ENCODE data around the gene RPS23.

DNA sequence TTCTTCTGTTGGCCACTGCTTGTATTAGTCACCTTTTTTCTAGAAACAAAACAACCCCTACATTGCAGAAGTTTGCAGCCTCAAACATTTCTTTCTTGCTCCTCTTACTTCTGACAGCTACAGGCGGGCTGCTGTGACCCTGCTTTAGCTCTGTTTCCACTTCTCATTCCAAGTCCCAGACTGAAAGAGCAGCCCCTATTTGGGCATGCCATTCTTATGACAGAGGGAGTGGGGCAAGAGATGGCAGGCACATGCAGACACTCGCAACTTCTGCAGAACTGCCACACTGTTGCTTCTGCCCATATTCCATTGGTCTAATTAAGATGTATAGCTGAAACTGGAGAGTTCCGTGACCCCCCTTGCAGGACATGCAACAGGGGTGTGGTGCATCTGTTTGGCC is 19.6 kb upstream of the RPS23 start:
- TF ChIP-seq POLR2AphosphoS5 (IDR thresholded peaks at IDR 0.05) (no peak), EP300 (IDR thresholded peaks at IDR 0.05) (no peak), POLR2A (IDR thresholded peaks at IDR 0.05) (no peak)
- TF ChIP-seq, protein P1, sequence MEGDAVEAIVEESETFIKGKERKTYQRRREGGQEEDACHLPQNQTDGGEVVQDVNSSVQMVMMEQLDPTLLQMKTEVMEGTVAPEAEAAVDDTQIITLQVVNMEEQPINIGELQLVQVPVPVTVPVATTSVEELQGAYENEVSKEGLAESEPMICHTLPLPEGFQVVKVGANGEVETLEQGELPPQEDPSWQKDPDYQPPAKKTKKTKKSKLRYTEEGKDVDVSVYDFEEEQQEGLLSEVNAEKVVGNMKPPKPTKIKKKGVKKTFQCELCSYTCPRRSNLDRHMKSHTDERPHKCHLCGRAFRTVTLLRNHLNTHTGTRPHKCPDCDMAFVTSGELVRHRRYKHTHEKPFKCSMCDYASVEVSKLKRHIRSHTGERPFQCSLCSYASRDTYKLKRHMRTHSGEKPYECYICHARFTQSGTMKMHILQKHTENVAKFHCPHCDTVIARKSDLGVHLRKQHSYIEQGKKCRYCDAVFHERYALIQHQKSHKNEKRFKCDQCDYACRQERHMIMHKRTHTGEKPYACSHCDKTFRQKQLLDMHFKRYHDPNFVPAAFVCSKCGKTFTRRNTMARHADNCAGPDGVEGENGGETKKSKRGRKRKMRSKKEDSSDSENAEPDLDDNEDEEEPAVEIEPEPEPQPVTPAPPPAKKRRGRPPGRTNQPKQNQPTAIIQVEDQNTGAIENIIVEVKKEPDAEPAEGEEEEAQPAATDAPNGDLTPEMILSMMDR (IDR thresholded peaks at IDR 0.05), result no peak
